Upper lobe of right lung (tissue), 1 donor: Measurements from ENCODE around the gene RPGRIP1L. TPM values are rescaled to one million over a fixed set of nuclear protein-coding genes. Genes with fewer than 3 reads are reported as not detected.
A peak's percentile ranks its signal among the peaks of the same experiment; 100 is the strongest.

Source experiments
- ATAC-seq: fragments of 200-7000 bp; cut with Tn5 transposase; one replicate; pipeline ENCODE4 v1.9.1; 2020; ENCODE audit warnings: mild to moderate bottlenecking, moderate library complexity
- DNase-seq: peaks from one replicate; pipeline ENCODE4 v3.0.0-alpha.2; 2020
- H3K27ac ChIP-seq: fragments of 200-600 bp; one replicate; pipeline ENCODE4 v1.8.0; 2022
- H3K27me3 ChIP-seq: fragments of 200-600 bp; one replicate; pipeline ENCODE4 v1.8.0; 2022; ENCODE audit warnings: mild to moderate bottlenecking
- H3K36me3 ChIP-seq: fragments of 200-600 bp; one replicate; pipeline ENCODE4 v1.8.0; 2022
- H3K4me1 ChIP-seq: fragments of 200-600 bp; one replicate; pipeline ENCODE4 v1.8.0; 2022
- H3K4me3 ChIP-seq: fragments of 200-600 bp; one replicate; pipeline ENCODE4 v1.8.0; 2022; ENCODE audit warnings: mild to moderate bottlenecking
- H3K9me3 ChIP-seq: fragments of 200-600 bp; one replicate; pipeline ENCODE4 v1.8.0; 2022
- CTCF ChIP-seq: fragments of 200-600 bp; IDR thresholded peaks from one replicate; pipeline ENCODE4 v1.8.0; 2022; ENCODE audit warnings: antibody characterized with exemption
- intact Hi-C: fragments of 100-400 bp; cut with DNase I; formaldehyde crosslinking; loops from one replicate; pipeline ENCODE4 v1.11.0; 2022
- total RNA-seq: library from RNA; stranded (reverse); fragmentation: NEBNext Ultra II Directional; extraction: Animal tissue kit (Norgen Biotek cat#: 25700); gene quantifications from one replicate; pipeline ENCODE4 v1.2.1, GENCODE V29; 2021
- donor health status: DM: no; HTN: yes; CAD: no; lungs with severe emphysema.

Gene RPGRIP1L
- total RNA-seq, 1 donor from 2014 or later = 3.5 TPM

- no peak overlapping the region for H3K4me3 ChIP-seq
- no peak for ATAC-seq
- no peak for DNase-seq
- no peaks in the 10 kb centered on the region for H3K27me3 ChIP-seq
- H3K9me3 ChIP-seq = no peaks in the 10 kb centered on the region
- H3K4me1 ChIP-seq = no peaks in the 10 kb centered on the region
- H3K36me3 ChIP-seq = no peaks in the 10 kb centered on the region
- H3K27ac ChIP-seq = no peak overlapping the region
- intact Hi-C loops = no loop called here
- no peak for TF ChIP-seq CTCF
These were observed 115.5 kb downstream of the RPGRIP1L start for GRCh38 chr16:53588081-53588648.

- TF ChIP-seq CTCF = no peak
- Histone ChIP-seq H3K27ac (no peak overlapping the region), H3K4me3 (no peak overlapping the region), H3K36me3 (no peaks in the 10 kb centered on the region), H3K27me3 (no peaks in the 10 kb centered on the region), H3K4me1 (no peaks in the 10 kb centered on the region), H3K9me3 (no peaks in the 10 kb centered on the region)
- DNase-seq (no peak), ATAC-seq (no peak)
- intact Hi-C loops = no loop called here
These were observed 120.3 kb downstream of the RPGRIP1L start for GRCh38 chr16:53583401-53583800.

GRCh38 chr16:53581784-53582183, 121.9 kb downstream of the RPGRIP1L start:
- Histone ChIP-seq H3K9me3 (no peaks in the 10 kb centered on the region), H3K27ac (no peak overlapping the region), H3K36me3 (no peaks in the 10 kb centered on the region), H3K27me3 (no peaks in the 10 kb centered on the region), H3K4me3 (no peak overlapping the region), H3K4me1 (no peaks in the 10 kb centered on the region)
- ATAC-seq (no peak), DNase-seq (no peak)
- intact Hi-C loops = no loop called here
- no peak for TF ChIP-seq CTCF

- Histone ChIP-seq H3K9me3 (no peaks in the 10 kb centered on the region), H3K27ac (no peak overlapping the region), H3K4me3 (no peak overlapping the region), H3K36me3 (no peaks in the 10 kb centered on the region), H3K4me1 (no peaks in the 10 kb centered on the region), H3K27me3 (no peaks in the 10 kb centered on the region)
- no peak for DNase-seq
- TF ChIP-seq CTCF = no peak
- peak; percentile 25 for ATAC-seq
- intact Hi-C loops = no loop called here
These were observed 123.4 kb downstream of the RPGRIP1L start for GRCh38 chr16:53580038-53580802.

GRCh38 chr16:53576904-53577303, 126.8 kb downstream of the RPGRIP1L start:
- no peak for DNase-seq
- ATAC-seq = no peak
- intact Hi-C loops = no loop called here

More at GRCh38 chr16:53576904-53577303, 126.8 kb downstream of the RPGRIP1L start:
- H3K4me3 ChIP-seq = no peak overlapping the region
- H3K27me3 ChIP-seq = no peaks in the 10 kb centered on the region
- H3K9me3 ChIP-seq = peaks cover 4% of the 10 kb centered on the region
- no peak overlapping the region for H3K27ac ChIP-seq
- H3K36me3 ChIP-seq = no peaks in the 10 kb centered on the region
- TF ChIP-seq CTCF = no peak
- H3K4me1 ChIP-seq = no peaks in the 10 kb centered on the region
